Posterior cingulate gyrus (tissue), 11 donors: ENCODE measurements around the gene GRAMD2B.

ENCODE experiments used
- DNase-seq, 10 donors: peaks; one replicate each; pipeline versions ENCODE4 v3.0.0 to v3.0.0-alpha.2; 2020 to 2021; ENCODE audit warnings: mixed read lengths in 3 of 10
- intact Hi-C: fragments of 100-400 bp; cut with DNase I; formaldehyde crosslinking; loops from one replicate; pipeline ENCODE4 v1.15.1; 2023

Gene GRAMD2B

GRCh38 chr5:126526493-126526892 is 103.3 kb downstream of the GRAMD2B start:
- DNase-seq: peak in 1 of 10 donors; percentile 2

GRCh38 chr5:126527158-126527557 is 103.9 kb downstream of the GRAMD2B start:
- no peak for DNase-seq
- intact Hi-C loops: no loop called here

More at GRCh38 chr5:126526493-126526892, 103.3 kb downstream of the GRAMD2B start:
- intact Hi-C loops: no loop called here

GRCh38 chr5:126527892-126528291 is 104.7 kb downstream of the GRAMD2B start:
- intact Hi-C loops: no loop called here
- no peak for DNase-seq

GRCh38 chr5:126531543-126532120 is 108.4 kb downstream of the GRAMD2B start:
- no peak for DNase-seq
- intact Hi-C loops: no loop called here

- intact Hi-C loops: no loop called here
- DNase-seq: no peak
These were observed 111.3 kb downstream of the GRAMD2B start for GRCh38 chr5:126534553-126534952.

- no peak for DNase-seq
- intact Hi-C loops: loop anchor here (5.0 kb wide), 2 partner anchors 114 to 199 kb away; partner anchors contain the start of gene GRAMD2B
These were observed 112.8 kb downstream of the GRAMD2B start for GRCh38 chr5:126535856-126536545.

GRCh38 chr5:126536874-126537273 is 113.7 kb downstream of the GRAMD2B start:
- DNase-seq: no peak
- intact Hi-C loops: loop anchor here (5.0 kb wide), 2 partner anchors 115 to 200 kb away; partner anchors contain the start of gene GRAMD2B

- intact Hi-C loops: loop anchor here (2.0 to 5.0 kb wide), 3 partner anchors 62 to 201 kb away; partner anchors contain the start of genes GRAMD2B and PHAX
- no peak for DNase-seq
These were observed 115.4 kb downstream of the GRAMD2B start for GRCh38 chr5:126538579-126538978.

GRCh38 chr5:126540631-126541030 is 117.4 kb downstream of the GRAMD2B start:
- intact Hi-C loops: no loop called here
- no peak for DNase-seq

- no peak for DNase-seq
- intact Hi-C loops: no loop called here
These were observed 119.2 kb downstream of the GRAMD2B start for GRCh38 chr5:126542441-126542840.

- no peak for DNase-seq
- intact Hi-C loops: no loop called here
These were observed 119.8 kb downstream of the GRAMD2B start for GRCh38 chr5:126543009-126543408.

- intact Hi-C loops: no loop called here
These were observed 120.5 kb downstream of the GRAMD2B start for GRCh38 chr5:126543660-126544059.

More at GRCh38 chr5:126543660-126544059, 120.5 kb downstream of the GRAMD2B start:
- no peak for DNase-seq
